ELR (cell line): ENCODE data around the gene FSTL5.
"Not testable (repeated sequence)": the region's sequence is repeated elsewhere in the genome, so short reads cannot be mapped to it uniquely, and the experiment has no call there.

Experiments used
- DNase-seq: peaks from one replicate; pipeline ENCODE4 v3.0.0-alpha.2; 2015; ENCODE audit warnings: low read depth

Gene FSTL5

DNA sequence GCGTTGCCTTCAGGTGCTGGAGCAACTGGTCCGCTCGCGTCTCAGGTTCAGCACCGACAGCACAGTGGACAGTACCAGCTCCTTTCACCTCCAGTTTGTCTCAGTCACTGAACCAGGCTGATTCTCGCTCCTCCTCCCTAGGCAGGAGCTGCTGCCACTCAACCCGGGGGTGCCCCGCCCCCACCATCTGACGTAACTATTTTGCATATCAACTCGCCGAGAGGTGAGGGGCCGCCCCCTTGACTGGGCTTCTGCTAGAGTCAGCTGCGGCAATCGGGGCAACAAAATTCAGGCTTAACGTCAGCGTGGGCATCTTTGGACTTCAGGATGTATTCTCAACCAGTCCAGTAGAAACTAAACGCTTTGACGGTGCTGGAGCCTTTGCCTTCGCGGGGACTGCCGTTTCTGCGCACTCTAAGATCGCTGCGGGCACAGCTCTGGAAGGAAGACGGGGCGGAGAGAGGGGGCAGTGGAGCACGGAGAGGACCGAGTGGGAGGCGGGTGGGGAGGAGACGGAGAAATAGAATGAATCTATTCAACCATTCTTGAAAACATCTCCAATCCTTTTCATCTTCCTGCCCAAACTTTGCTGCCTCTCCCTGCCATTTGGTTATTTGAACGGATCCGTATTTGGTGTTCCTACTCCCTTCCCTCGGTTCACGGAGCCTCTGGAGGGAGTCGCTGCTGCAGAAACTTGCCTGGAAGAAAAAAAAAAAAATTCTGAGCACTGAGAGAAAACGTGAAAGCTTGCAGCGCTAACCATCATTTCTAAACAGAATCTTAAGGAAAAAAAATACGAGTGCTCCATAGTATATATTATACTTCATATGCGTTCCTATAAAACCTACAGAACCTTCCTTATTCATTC lies at the start of gene FSTL5:
FSTL5 (minus strand) TSS at position 109 of the 868 bp plus-strand sequence. CDS start 52,604 bp downstream, outside the sequence.
- peak; percentile 82 for DNase-seq

DNA sequence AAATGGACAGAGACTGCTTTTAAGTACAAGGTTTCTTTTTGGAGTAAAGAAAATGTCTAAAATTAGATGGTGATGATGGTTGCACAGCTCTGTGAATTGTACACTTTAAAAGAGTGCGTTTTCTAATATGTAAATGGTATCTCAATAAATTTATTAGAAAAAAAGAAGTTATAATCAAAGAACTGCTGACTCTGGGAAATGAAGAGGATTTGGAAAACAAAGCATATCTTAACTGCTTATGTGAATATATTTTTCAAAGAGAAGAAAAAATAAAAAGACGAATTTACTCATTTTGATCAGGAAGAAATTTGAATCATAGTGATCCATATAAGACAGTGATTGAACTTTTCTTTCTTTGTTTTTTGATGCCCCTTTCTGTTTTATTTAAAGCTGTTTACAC lies 45.9 kb upstream of the FSTL5 start:
- no peak for DNase-seq

DNA sequence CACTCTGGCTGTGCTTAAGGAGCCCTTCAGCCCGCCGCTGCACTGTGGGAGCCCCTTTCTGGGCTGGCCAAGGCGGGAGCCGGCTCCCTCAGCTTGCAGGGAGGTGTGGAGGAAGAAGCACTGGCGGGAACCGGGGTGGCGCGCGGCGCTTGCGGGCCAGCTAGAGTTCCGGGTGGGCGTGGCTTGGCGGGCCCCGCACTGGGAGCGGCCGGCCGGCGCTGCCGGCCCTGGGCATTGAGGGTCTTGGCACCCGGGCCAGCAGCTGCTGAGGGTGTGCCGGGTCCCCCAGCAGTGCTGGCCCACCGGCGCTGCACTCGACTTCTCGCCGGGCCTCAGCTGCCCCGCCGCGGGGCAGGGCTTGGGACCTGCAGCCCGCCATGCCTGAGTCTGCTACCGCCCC lies 39.7 kb upstream of the FSTL5 start:
- DNase-seq, result not testable (repeated sequence)

DNA sequence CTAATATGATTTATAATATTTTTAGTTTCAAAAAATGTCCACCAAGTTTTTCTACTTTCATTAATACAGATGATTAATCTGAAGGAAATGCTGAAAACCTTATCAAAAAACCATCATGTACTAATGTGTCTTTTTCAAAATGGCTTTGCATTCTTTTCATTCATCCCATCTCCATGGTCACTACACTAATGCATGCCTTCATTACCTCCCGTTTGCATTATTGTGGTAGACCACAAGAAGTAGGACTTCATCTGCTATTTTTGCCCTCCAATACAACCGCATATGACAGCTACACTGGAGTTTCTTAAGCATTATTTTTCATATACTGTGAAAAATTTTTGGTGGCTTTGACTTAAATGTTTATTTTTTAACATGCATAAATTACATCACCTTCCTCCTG lies 37.9 kb upstream of the FSTL5 start:
- DNase-seq, result peak; percentile 58

DNA sequence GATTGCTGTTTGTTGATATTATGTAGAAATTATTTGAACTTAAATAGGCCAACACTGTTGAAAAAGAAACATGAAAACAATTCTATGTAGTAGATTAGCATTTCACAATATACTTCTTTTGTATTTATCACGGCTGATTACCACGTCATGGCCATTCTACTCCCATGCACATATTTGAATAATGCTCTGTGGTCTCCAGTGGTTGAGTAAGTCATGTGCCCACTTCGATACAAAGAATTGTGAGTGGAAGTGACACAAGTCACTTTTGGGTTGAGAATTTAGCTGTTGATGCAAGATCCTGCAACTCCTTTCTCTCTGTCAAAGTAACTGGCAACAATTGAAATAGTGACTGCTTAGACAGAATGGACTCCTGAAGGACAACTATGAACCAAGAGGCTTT lies 6.7 kb upstream of the FSTL5 start:
- DNase-seq, result no peak

DNA sequence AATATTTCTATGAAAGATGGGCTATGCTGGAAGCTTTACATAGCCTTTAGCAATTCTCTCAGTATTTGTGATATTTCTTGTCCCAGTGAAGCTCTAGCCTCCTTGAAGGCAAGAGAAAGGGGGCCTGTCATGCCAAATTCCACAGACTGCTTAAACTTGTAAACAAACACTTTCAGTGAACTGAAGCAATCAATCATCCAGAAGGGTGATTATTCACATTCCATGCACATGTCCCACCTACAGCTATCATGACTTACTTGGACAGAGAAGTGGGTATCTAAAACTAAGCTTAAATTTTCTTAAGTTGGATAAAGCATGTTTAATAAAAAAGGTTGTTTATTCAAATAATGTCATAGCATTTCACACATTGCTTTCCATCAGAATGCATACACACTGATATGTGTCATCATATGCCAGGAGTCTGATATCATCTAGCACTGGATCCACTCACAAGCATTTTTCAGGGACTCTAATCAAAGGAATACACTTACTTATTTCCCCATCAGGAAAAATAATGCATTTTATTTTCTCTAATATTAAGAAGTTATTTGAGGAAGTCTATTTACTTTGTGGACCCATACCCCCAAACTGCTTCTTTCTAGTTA lies 1.2 kb upstream of the FSTL5 start:
- DNase-seq, result peak; percentile 36

DNA sequence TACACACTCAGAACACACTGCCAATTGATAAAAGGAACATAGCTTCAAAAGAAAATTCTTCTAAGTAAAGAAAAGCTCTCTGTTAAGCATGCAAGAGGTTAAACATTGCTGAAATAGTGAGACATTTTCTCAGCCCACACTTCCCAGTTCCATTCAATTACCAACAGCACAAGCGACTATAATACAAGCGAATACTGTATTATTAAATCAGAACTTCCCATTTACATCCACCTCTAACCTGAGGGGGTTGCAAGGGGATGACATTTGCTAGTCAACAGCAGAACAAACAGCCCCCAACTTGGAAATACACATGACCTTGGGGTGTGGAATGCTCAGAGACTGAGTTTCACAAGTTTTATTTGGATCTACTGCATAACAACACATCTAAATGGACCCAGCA lies 1.1 kb downstream of the FSTL5 start:
- DNase-seq, result no peak

DNA sequence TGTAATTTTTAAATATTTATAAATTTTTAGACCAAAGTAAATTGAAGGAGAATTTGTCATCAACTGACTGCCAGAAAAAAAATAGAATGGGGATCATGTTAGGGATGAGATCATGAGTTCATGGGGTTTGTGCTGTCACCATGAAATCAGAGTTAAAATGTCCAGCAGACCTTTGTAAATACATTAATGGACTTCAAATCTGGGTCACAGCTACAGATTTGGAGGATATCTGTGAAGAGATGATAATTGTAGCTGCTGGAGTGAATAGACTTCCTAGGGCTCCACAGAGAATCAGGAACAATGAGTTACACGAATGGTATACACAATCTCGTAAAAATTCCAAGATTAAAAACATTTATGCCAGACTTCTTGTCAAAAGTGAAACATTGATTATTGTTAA lies 6.6 kb downstream of the FSTL5 start:
- DNase-seq, result no peak

DNA sequence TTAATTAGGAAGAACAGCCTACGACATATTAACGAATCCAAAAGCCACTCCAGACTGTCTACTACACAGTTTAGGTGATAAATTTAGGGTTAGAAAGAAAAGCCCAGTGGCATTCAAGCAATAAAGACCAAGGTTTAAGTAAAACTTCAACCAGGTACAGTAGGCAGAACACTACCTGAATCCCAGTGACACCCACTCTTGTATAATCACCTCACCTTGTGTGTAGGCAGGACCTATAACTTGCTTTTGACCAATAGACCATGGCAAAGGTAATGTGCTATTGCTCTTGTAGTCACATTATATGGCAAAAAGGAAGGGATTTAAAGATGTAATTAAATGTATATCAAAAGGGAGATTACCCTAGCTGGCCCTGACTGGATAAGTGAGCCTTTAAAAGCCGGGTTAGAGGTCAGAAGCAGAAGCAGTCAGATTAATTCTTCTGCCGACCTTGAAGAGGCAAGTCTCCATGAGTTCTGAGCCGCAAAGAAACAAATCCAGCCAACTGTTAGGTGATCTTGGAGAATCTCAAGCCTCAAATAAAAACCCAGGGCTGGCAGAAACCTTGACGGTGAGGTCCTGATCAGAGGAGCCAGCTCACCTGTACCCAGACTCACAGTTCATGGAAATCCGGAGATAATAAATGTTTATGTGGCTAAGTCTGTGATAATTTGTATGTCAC lies 8.8 kb downstream of the FSTL5 start:
- DNase-seq, result no peak

DNA sequence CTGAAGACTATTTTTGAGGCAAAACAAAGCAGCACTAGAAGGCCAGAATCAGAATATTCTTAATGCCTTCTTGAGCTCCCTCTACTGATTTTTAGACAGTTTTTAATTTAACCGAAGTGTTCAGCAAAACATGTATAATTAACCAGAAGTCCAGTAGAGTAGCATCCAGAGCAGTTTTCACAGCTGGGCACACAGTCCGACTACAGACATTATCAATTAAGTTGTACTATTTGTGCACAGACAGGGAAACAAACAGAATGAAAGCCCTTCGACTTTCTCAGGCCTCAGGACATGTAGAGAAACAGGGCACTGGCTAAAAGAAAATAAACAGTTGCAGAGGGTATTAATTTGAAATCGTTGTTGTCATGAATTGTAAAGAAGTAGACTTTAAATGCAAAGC lies 11.9 kb downstream of the FSTL5 start:
- DNase-seq, result no peak

DNA sequence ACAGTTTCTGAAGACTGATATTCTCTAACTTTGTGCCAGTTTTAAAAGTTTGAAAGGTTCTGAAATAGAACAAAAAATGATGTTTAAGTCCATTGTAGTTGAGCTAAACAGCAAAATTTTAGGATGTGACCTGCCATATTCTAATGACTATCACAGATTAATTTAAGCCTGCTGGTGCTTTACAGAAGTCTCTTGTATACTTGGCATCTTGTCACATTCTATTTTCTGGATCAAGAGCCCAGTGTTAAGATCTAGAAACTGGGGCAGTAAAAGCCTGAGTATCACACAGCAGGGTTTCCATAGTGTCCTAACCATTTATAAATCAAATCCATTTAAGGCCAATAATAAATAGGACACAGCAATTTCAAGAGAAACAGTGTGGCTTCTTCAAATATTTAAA lies 12.4 kb downstream of the FSTL5 start:
- DNase-seq, result no peak

DNA sequence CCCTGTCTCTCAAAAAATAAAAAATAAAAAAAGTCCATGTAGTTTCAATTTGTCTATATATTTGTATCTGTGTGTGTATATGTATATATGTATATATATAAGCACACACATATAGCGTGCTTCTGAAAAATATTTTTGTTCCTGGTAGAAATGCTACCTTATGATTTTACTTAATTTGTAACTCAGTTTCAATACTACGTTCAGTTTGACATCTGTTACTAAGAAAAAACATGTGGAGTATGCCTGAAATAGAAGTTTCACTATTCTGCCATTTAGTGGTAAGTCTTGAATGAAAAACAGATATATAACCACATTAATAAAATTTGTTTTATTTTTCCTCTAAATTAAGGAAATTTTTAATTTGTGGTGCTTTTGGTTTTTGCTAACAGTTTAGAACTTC lies 14.2 kb downstream of the FSTL5 start:
- no peak for DNase-seq

DNA sequence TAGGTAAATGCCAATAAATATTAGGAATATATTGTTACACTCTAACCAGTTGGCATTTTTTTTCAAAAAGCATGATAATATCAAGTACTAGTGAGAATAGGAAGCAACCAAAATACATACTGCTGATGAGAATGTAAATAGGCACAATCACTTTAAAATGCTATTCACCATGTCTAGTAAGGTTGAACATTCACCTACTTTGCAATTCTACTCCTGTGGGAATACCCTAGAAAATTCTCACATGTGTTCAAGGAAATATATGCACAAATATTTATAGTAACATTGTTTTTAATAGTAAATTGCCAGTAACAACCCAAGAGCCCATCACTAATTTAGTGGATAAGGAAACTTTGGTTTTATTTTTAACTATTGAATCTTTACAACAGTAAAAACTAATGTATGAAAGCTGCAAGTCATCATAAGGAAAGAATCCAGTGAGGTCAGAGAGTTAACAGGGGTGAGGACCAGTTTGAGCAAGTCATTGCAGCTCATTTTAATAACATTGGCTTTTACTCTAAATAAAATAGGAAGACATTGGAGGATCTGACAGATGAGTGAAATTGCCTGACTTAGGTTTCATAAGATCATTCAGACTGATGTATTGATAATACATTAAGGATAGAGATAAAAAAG lies 23.6 kb downstream of the FSTL5 start:
- no peak for DNase-seq

DNA sequence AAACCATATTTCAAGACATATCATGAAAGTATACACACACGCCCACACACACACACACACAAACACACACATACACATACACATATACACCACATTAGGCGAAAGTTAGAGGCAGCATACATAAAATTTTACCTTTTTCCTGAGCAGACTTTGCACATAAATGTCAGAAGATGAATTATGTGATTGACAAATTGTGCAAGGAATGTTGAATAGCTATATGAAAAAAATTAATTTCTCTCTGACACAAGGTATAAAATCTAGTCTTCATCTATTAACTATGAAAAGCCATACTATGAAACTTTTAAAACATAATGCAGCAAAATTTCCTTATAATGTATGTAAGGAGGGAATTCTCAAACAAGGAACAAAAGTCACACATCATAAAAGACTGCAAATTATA lies 24.4 kb downstream of the FSTL5 start:
- DNase-seq, result no peak

DNA sequence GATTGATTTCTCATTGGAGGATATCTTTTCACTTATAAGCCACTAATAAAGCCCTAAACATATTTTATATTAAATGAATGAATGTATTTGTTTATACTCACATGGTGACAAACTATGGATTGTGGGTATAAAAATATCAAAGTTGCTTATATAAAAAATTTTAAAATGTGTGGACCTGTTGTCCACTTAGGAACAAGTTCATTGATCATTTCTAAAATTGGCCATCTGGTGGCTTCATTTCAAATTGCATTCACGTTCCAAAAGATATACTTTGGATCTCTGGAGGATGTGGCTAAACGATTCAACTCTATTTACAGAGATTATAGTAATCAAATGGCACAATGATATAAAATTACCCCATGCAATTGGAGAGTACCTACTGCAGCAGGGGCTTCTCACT lies 32.5 kb downstream of the FSTL5 start:
- peak; percentile 17 for DNase-seq

DNA sequence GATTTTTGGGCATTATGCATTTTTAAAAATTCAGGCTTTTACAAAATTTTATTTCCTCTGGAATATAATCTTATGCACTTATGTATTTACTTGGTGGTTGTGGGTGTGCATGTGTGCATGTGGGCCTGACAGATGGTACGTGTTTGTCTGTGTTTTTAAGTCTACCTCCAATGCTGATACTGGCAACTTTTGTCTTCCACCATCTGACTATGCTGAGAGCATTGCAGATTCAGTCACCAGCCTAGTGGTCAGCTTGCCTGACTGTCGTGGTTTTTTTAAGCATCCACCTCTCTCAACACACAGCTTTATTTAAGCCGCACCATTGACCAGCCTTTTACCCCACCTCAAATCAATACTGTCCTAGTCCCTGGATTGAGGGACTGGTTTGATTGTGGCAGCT lies 37.1 kb downstream of the FSTL5 start:
- DNase-seq, result no peak

DNA sequence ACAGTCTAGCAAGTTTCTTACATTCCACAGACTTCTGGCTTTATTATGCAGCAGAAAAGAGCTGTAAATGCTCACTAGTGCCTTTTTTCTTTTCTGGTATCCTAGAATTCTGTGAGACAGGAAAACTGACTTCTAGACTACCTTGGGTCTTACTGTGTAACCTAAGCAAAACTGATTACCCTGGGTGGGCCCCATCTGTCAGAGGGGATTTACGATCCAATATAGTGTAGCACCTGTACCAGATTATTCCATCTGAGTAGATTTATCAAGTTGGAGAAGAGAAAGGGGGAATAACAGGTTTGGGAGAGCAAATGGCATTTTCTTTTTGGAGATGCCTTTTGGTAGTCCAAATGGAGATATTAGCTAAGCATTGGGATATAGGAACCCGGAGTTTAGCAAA lies 46.7 kb downstream of the FSTL5 start:
- no peak for DNase-seq

DNA sequence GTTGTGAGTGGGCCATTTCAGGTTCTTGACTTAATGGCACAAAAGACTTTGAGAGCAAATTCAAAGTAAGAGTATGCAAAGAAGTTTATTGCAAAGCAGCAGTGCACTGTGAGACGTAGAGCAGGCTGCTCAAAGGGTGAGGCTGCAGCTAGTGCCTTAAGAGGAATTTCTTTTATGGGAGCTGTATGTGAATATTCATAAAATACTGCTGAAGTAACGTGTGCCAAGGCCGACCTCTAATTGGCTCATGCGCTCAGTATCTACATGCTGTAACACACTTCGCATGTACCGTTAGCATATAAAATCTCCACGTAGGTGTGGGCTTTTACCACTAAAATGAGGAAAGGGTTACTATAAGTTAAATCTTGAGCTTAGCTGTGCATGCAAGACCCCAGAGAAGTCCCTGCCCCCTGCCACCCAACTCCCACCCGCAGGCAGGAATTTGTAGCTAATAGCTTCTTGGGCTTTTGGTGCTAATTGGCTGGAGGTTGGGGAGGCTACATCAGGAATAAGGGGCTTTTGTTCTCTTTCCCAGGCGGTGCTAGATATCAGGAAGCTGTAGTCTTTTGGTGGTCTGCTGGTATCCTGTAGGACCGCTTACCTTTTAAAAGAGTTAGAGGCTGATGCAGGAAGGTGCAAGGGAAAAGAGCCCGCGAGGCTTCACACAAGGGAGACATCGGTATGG lies 47.6 kb downstream of the FSTL5 start:
- DNase-seq, result no peak

DNA sequence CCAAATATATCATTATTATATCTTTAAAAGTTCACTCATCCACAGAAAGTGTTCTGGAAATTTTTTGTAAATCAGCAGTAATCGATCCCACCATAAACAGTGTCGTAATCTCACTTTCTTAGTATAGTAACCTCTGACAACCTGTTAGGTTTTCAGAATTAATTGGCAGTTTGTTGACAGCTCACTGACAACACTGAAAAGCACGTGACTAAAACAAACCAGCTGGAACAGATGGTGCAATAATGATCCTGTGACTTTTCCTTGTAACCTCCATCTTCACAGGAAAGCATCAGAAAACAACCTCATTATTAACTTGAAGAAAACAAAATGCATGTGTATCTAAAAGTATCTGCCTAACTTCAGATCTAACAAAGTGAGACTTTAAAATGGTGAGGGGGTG lies 48.5 kb downstream of the FSTL5 start:
- DNase-seq, result no peak

DNA sequence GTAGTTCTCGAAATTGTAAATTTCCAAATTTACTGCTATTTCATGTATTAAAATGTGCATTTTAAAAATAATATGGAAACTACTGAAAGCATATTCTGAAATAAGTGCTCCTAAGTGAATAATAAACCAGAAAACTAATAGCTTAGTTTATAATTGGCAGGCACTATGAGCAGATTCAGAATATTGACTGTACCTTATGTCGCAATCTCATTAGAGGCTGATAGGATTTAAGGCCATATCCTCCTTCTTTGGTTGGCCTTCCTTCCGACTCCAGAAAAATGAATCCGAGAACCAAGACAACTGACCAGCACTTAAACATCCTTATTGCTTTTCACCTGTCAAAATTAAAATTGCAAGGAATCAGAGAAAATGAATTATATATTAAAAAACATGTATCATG lies 52.7 kb downstream of the FSTL5 start:
- no peak for DNase-seq

DNA sequence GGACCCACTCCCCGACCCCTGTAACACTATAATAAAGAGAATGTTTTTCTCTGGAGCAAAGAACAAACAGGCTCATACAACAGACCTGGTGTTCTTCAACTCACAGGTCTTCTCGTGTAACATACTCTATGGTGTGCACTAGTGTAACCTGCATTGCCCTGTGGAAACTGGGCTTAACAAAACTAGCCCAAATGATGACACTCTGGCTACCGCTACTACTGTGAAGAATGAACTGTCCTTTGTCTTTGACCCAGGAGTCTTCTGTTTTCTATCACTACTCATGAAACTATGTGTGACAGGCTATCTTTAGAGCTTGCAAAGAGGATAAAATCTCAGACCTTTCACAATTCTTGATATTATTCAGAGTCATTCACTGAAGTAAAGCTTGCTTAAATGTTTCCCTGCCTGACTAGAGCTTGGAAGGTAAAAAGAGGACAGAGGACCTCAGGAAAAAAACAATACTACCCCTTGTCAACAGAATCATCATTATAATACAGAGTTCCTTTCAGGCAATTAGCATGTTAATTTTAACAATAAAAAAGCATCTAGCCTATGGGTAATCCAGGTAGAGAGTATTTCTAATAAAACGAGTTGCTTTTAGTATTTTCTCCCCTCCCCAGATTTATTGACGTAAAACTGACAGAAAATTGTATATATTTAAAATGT lies 59.2 kb downstream of the FSTL5 start:
- DNase-seq, result no peak

DNA sequence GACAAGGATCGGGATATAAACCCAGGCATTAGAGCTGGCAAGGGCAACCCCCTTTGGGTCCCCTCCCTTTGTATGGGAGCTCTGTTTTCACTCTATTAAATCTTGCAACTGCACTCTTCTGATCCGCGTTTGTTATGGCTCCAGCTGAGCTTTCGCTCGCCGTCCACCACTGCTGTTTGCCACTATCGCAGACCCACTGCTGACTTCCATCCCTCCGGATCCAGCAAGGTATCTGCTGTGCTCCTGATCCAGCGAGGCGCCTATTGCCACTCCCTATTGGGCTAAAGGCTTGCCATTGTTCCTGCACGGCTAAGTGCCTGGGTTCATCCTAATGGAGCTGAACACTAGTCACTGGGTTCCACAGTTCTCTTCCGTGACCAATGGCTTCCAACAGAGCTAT lies 59.9 kb downstream of the FSTL5 start:
- not testable (repeated sequence) for DNase-seq
